ENCODE results near the gene C14orf39. TPM values are rescaled to one million over a fixed set of nuclear protein-coding genes. Genes with fewer than 3 reads are reported as not detected.

Gene C14orf39
- total and polyA plus RNA-seq, 2 of the 8 experiments (the other 6 are each of a cell fraction or from before 2014, with no cell fraction given) = 0.18 to 1.2 TPM

GRCh38 chr14:60455875-60456274 lies 30.0 kb downstream of the C14orf39 start:
- H2AFZ ChIP-seq (ENCODE audit: low read length) = no peak overlapping the region
- no peak overlapping the region for H4K91ac ChIP-seq (replicated peaks; ENCODE audit: insufficient read length, low read length)
- DNase-seq (ENCODE audit: low read depth in 1 of 2, low spot score in 2 of 2) (no peak), FAIRE-seq (no peak)
- H3K9ac ChIP-seq (replicated peaks in 1 of 4; ENCODE audit: extremely low read depth in 1 of 4, low read depth in 3 of 4, low read length in 3 of 4) = no peak overlapping the region
- H3K36me3 ChIP-seq (ENCODE audit: control insufficient read depth in 2 of 4, insufficient read depth in 4 of 4, low read length in 3 of 4) = no peaks in the 10 kb centered on the region
- H3K18ac ChIP-seq (ENCODE audit: extremely low read depth, low read length) = no peak overlapping the region
- H3K14ac ChIP-seq (ENCODE audit: insufficient read length) = no peak overlapping the region
- H3K79me2 ChIP-seq (ENCODE audit: control insufficient read depth in 1 of 2, insufficient read depth in 2 of 2, low read length in 2 of 2) = no peaks in the 10 kb centered on the region
- H3K27me3 ChIP-seq (replicated peaks in 1 of 4; ENCODE audit: control insufficient read depth in 3 of 4, extremely low read depth in 1 of 4, insufficient read depth in 3 of 4, low read length in 3 of 4) = no peaks in the 10 kb centered on the region
- H4K20me1 ChIP-seq (replicated peaks in 1 of 2; ENCODE audit: control insufficient read depth in 1 of 2, insufficient read depth in 2 of 2, low read length in 2 of 2) = no peaks in the 10 kb centered on the region
- TF ChIP-seq POLR2AphosphoS5 (IDR thresholded peaks at IDR 0.05; ENCODE audit: low read depth, low read length) (no peak), SUZ12 (IDR thresholded peaks at IDR 0.05; ENCODE audit: low read length) (no peak), HDAC6 (IDR thresholded peaks at IDR 0.05; ENCODE audit: low read depth, low read length) (no peak), RXRA (IDR thresholded peaks at IDR 0.05; ENCODE audit: insufficient read depth, low read depth, low read length) (no peak), CBX8 (IDR thresholded peaks at IDR 0.05; ENCODE audit: borderline replicate concordance, low read depth, low read length) (no peak), RFX5 (IDR thresholded peaks at IDR 0.05; ENCODE audit: borderline replicate concordance, low read depth, low read length) (no peak), KDM1A (IDR thresholded peaks at IDR 0.05; ENCODE audit: borderline replicate concordance, low read length) (no peak), EP300 (IDR thresholded peaks at IDR 0.05; ENCODE audit: borderline replicate concordance in 1 of 2, low read depth in 2 of 2, low read length in 2 of 2) (no peak), RBBP5 (IDR thresholded peaks at IDR 0.05; ENCODE audit: borderline replicate concordance, low read depth, low read length) (no peak), CBX5 (IDR thresholded peaks at IDR 0.05; ENCODE audit: low read depth, low read length) (no peak), CHD2 (IDR thresholded peaks at IDR 0.05; ENCODE audit: low read length) (no peak)
- ChIA-PET POLR2A (ENCODE audit: partially characterized antibody) (no interaction called here), CTCF (ENCODE audit: partially characterized antibody) (interaction anchor here (0.6 to 1.7 kb wide), 4 partner anchors 18 to 491 kb away, joined by 3 to 4 read pairs (median 3); no protein-coding TSS in a partner anchor)
- H3K4me1 ChIP-seq (replicated peaks in 1 of 4; ENCODE audit: control insufficient read depth in 3 of 4, insufficient read depth in 4 of 4, low read length in 3 of 4) = no peaks in the 10 kb centered on the region
- no peak overlapping the region for H3K56ac ChIP-seq (replicated peaks; ENCODE audit: insufficient read length, low read depth, low read length)
- no peak overlapping the region for H2BK120ac ChIP-seq (replicated peaks; ENCODE audit: low read depth, low read length)
- no peak overlapping the region for H2AK5ac ChIP-seq (ENCODE audit: low read depth, low read length)
- H2BK15ac ChIP-seq (ENCODE audit: low read length) = no peak overlapping the region
- no peak overlapping the region for H3K27ac ChIP-seq (ENCODE audit: low read depth, low read length)
- no peak overlapping the region for H3K23ac ChIP-seq (ENCODE audit: insufficient read length)
- H3K9me3 ChIP-seq (ENCODE audit: insufficient read depth in 2 of 2, low read depth in 1 of 2, low read length in 1 of 2) = no peaks in the 10 kb centered on the region
- no peak overlapping the region for H3K4ac ChIP-seq (replicated peaks; ENCODE audit: insufficient read length, low read depth, low read length)
- no peak overlapping the region for H4K5ac ChIP-seq (ENCODE audit: insufficient read length, low read depth, low read length)
- H3K4me2 ChIP-seq (ENCODE audit: insufficient read depth in 1 of 2, low read depth in 2 of 2, low read length in 2 of 2) = no peak overlapping the region
- H2BK12ac ChIP-seq (ENCODE audit: low read depth, low read length) = no peak overlapping the region
- H3K23me2 ChIP-seq (ENCODE audit: low read depth, low read length) = no peaks in the 10 kb centered on the region
- H2BK5ac ChIP-seq (ENCODE audit: low read depth, low read length) = no peak overlapping the region
- no peak overlapping the region for H4K8ac ChIP-seq (ENCODE audit: extremely low read depth, insufficient read depth, low read length)
- no peak overlapping the region for H2BK20ac ChIP-seq (ENCODE audit: low read length)
- WGBS, 2 experiments (ENCODE audit: extremely low coverage in 1 of 2, insufficient coverage in 1 of 2, insufficient read length in 1 of 2, insufficient replicate concordance in 2 of 2, low coverage in 1 of 2, low lambda C conversion rate in 2 of 2, missing lambda C conversion rate in 1 of 2) = 88% methylated on average over 4 of the region's 4 CpGs; no CpG with 5 or more reads in 1 of the 2 experiments
- no peaks in the 10 kb centered on the region for H3K79me1 ChIP-seq (ENCODE audit: low read depth, low read length)
- H3K4me3 ChIP-seq (ENCODE audit: extremely low read depth in 1 of 4, insufficient read depth in 2 of 4, low read depth in 3 of 4, low read length in 4 of 4) = no peak overlapping the region

All from H1 (cell line).